D721Med (cell line): ENCODE measurements around the gene PLD3.

Experiments used
- DNase-seq: peaks from one replicate; pipeline ENCODE4 v3.0.0; 2011; ENCODE audit warnings: low spot score; ENCODE audit not compliant: insufficient read length
- FAIRE-seq: peaks from 2 replicates; lab custom pipeline; 2011; peaks lifted over from hg19 to GRCh38; lab: Jason Lieb, UNC
- TF ChIP-seq, protein P1 (sequence below): IDR thresholded peaks from 2 replicates; pipeline ENCODE4 v1.5.1; 2012; ENCODE audit warnings: mild to moderate bottlenecking, control low read depth; ENCODE audit not compliant: insufficient read depth; ENCODE audit errors: missing control alignments

The PLD3 gene

DNA sequence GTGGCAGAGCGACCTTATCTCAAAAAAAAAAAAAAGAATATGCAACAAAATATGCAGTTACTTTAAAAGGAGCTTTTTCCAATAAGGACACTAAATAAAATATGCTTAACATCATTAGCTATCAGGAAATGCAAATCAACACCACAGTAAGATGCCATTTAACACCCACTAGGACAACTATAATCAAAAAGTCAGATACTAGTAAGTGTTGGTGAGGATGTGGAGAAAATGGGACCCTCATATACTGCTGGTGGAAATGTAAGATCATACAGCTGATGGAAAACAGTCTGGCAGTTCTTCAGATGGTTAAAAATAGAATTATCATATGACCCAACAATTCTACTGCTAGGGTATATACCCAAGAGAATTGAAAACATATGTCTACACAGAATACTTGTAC lies 38.8 kb upstream of the PLD3 start:
- no peak for FAIRE-seq
- no peak for DNase-seq
- TF ChIP-seq, protein P1, sequence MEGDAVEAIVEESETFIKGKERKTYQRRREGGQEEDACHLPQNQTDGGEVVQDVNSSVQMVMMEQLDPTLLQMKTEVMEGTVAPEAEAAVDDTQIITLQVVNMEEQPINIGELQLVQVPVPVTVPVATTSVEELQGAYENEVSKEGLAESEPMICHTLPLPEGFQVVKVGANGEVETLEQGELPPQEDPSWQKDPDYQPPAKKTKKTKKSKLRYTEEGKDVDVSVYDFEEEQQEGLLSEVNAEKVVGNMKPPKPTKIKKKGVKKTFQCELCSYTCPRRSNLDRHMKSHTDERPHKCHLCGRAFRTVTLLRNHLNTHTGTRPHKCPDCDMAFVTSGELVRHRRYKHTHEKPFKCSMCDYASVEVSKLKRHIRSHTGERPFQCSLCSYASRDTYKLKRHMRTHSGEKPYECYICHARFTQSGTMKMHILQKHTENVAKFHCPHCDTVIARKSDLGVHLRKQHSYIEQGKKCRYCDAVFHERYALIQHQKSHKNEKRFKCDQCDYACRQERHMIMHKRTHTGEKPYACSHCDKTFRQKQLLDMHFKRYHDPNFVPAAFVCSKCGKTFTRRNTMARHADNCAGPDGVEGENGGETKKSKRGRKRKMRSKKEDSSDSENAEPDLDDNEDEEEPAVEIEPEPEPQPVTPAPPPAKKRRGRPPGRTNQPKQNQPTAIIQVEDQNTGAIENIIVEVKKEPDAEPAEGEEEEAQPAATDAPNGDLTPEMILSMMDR = no peak

DNA sequence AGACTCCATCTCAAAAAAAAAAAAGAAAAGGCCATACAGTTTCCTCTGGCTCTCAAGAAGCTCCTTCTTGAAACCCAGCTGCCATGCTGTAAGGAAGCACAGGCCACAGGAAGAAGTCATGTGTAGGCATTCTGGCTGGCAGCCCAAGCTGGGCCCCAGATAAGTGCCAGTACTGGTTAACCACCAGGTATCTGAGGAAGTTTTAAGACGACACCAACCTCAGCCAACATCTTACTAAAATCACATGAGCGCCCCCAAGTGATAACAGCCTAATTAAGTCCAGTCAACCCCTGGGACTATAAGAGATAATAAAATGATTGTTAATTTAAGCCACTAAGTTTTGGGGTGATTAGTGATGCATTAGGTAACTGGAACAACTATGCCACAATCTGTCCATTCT lies 36.0 kb upstream of the PLD3 start:
- no peak for FAIRE-seq
- TF ChIP-seq, protein P1 = no peak
- DNase-seq = no peak

DNA sequence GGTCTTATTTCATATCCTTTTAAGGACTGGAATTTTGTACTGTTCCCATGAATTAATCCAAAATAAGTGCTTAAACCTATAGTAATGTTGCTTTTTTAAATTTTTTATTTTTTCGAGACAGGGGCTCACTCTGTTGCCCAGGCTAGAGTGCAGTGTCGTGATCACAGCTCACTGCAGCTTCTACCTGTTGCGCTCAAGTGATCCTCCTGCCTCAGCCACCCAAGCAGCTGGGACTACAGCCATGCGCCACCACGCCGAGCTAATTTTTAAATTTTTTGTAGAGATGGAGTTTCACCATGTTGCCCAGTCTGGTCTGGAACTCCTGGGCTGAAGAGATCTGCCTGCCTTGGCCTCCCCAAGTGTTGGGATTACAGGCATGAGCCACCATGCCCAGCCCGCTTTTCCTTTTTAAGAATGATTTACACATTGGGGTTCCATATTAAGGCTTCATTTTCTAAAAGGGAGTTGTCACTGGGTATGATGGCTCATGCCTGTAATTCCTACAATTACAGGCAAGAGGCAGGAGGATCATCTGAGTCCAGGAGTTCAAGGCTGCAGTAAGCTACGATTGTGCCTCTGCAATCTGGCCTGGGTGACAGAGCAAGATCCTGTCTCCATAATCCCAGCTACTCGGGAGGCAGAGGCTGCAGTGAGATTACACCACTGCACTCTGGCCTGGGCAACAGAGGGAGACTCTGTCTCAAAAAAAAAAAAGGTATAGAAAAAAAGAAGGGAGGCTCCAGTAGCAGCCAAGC lies 35.1 kb upstream of the PLD3 start:
- DNase-seq (no peak), FAIRE-seq (no peak)
- TF ChIP-seq, protein P1 = no peak

DNA sequence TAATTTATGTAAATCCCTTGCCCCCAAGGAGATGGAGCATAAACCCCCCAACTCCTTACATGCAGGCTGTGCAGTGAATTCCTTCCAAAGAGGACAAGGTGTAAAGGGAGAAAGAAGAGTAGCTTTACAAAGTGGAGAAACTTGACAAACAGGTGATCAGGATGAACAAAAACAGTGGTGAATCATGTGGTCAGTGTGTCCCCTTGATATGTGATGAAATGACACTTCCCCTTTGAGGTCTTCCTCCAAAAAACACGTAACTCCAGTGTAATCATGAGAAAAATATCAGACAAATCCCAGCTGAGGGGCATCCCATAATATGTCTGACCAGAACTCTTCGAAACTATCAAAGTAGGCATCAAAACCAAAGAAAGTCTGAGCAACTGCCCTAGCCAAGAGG lies 33.8 kb upstream of the PLD3 start:
- DNase-seq (no peak), FAIRE-seq (no peak)
- TF ChIP-seq, protein P1 = no peak

DNA sequence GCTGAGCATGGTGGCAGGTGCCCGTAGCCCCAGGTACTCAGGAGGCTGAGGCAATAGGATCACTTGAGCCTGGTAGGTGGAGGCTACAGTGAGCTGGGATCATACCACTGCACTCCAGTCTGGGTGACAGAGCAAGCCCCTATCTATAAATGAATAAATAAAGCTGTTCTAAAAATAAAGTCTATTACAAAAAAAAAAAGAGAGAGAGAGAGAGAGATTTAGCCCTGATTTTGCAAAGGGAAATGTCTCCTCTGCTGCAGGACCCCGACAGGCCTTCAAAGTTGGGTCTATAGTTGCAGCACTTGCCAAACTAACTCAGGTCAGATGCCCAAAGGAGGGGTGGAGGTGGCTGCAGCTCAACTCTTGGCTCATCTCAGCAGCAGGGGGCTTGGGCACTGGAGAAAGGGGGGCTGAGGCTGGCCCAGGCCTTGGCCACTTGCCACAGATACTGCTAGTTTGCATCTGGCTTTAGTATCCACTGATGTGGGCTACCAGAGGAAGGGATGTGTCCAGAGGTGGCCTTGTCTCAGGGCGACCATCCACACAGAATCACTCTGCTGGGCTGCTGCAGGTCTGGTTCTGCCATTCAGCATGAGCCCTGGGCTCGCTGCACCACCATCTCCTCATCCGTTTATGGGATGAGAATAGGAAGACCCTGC lies 32.6 kb upstream of the PLD3 start:
- FAIRE-seq (no peak), DNase-seq (no peak)
- TF ChIP-seq, protein P1 = no peak

DNA sequence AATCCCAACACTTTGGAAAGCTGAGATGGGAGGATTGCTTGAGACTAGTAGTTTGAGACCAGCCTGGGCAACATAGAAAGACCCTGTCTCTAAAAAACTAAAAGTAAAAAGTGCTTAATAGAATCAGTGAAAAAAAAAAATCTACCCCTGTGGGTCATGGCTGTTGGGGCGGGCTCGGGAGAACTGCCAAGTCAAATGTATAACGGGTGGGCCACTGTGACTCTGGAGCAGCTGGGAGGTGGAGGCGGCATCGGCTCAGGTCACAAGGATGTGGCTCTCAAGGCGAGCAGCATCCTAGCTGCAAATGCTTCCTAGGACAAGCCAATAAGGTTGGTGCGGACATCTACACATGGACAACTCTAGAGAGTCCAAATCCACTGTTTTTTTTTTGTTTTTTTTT lies 31.2 kb upstream of the PLD3 start:
- FAIRE-seq (no peak), DNase-seq (no peak)
- TF ChIP-seq, protein P1 = no peak

DNA sequence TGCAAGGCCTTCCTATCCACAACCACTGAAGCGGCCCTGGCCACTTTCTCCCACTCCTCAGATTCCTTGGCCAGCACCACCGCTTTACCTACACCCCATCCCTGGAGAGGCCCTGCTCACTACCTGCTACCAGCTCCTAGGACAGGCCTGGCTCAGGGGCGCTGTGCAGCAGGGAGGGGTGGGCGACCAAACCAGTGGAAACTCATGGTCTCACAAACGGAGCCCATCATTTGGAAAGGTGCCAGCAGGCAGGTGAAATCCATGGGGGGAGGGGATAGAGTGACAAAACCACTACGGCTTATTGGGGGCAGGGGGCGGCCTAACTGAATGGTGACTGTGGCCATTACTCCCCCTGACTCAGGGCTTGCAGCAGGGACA lies 27.9 kb upstream of the PLD3 start:
- TF ChIP-seq, protein P1 = no peak
- no peak for FAIRE-seq

More for the DNA sequence above, 27.9 kb upstream of the PLD3 start:
- no peak for DNase-seq
